Osteoblast (primary cell): ENCODE measurements around the gene ACVR2B. TPM values are rescaled to one million over a fixed set of nuclear protein-coding genes. Genes with fewer than 3 reads are reported as not detected.
A peak's percentile ranks its signal among the peaks of the same experiment; 100 is the strongest.

Experiments
- DNase-seq: peaks from one replicate; pipeline ENCODE4 v3.0.0; 2011; ENCODE audit warnings: low spot score, mixed read lengths; ENCODE audit not compliant: insufficient read length; ENCODE audit errors: missing footprints
- H2AFZ ChIP-seq: 2 replicates; pipeline ENCODE4 v1.6.0; 2011; ENCODE audit warnings: mild to moderate bottlenecking, low read length
- H3K27ac ChIP-seq: 2 replicates; pipeline ENCODE4 v1.5.1; 2011; ENCODE audit warnings: mild to moderate bottlenecking, low read depth, low read length, moderate library complexity
- H3K27me3 ChIP-seq: 2 replicates; pipeline ENCODE4 v1.6.0; 2012; ENCODE audit warnings: mild to moderate bottlenecking, control low read depth, inconsistent platforms, low read length, moderate library complexity; ENCODE audit not compliant: insufficient read depth
- H3K36me3 ChIP-seq: 2 replicates; pipeline ENCODE4 v1.5.1; 2011; ENCODE audit warnings: mild to moderate bottlenecking, low read length, control low read depth, moderate library complexity; ENCODE audit not compliant: insufficient read depth
- H3K4me1 ChIP-seq: 2 replicates; pipeline ENCODE4 v1.5.1; 2011; ENCODE audit warnings: mild to moderate bottlenecking, low read length, control low read depth, moderate library complexity; ENCODE audit not compliant: insufficient read depth
- H3K4me2 ChIP-seq: 2 replicates; pipeline ENCODE4 v1.6.0; 2011; ENCODE audit warnings: mild to moderate bottlenecking, low read length; ENCODE audit not compliant: insufficient read depth
- H3K4me3 ChIP-seq: fragments of 200-600 bp; sonication (generic); 3 replicates; pipeline ENCODE4 v1.5.1; 2012; ENCODE audit warnings: mild to moderate bottlenecking, low read length, inconsistent platforms; ENCODE audit not compliant: insufficient read depth
- H3K79me2 ChIP-seq: 2 replicates; pipeline ENCODE4 v1.6.0; 2012; ENCODE audit warnings: mild to moderate bottlenecking, low read length, control low read depth, inconsistent platforms; ENCODE audit not compliant: insufficient read depth
- H3K9me3 ChIP-seq: 2 replicates; pipeline ENCODE4 v1.5.1; 2011; ENCODE audit warnings: low read depth, low read length, control low read depth
- H4K20me1 ChIP-seq: 2 replicates; pipeline ENCODE4 v1.6.0; 2012; ENCODE audit warnings: mild to moderate bottlenecking, low read length, control low read depth; ENCODE audit not compliant: insufficient read depth
- CTCF ChIP-seq: IDR thresholded peaks from 2 replicates; pipeline ENCODE4 v1.5.1; 2011; ENCODE audit warnings: mild to moderate bottlenecking, low read depth, low read length, moderate library complexity; ENCODE audit errors: extremely low read depth
- total RNA-seq: library from RNA; depleted of rRNA; stranded (reverse); fragments of >200 nt; gene quantifications from 2 replicates; pipeline ENCODE4 v1.2.3, GENCODE V29; 2012

ACVR2B gene
- total RNA-seq, 1 donor = 3.6 TPM

- Histone ChIP-seq H3K4me2 (peak overlapping the region; percentile 90), H3K4me1 (peaks cover 20% of the 10 kb centered on the region), H2AFZ (no peak overlapping the region), H3K4me3 (peak overlapping the region; percentile 75), H3K36me3 (no peaks in the 10 kb centered on the region), H3K79me2 (peaks cover 4% of the 10 kb centered on the region), H3K27me3 (no peaks in the 10 kb centered on the region), H4K20me1 (peaks cover 8% of the 10 kb centered on the region), H3K27ac (no peak overlapping the region), H3K9me3 (no peaks in the 10 kb centered on the region)
- DNase-seq = peak; percentile 91
- TF ChIP-seq CTCF = no peak
Observed at GRCh38 chr3:38454178-38454883, 641 bp downstream of the ACVR2B start.

- Histone ChIP-seq H3K4me3 (peak overlapping the region; percentile 75), H3K79me2 (peaks cover 6% of the 10 kb centered on the region), H3K27ac (no peak overlapping the region), H3K4me2 (peak overlapping the region; percentile 90), H2AFZ (peak overlapping the region; percentile 73), H3K4me1 (peaks cover 23% of the 10 kb centered on the region), H3K36me3 (no peaks in the 10 kb centered on the region), H4K20me1 (peaks cover 8% of the 10 kb centered on the region), H3K9me3 (no peaks in the 10 kb centered on the region), H3K27me3 (no peaks in the 10 kb centered on the region)
- TF ChIP-seq CTCF = no peak
- DNase-seq = peak; percentile 94
Observed at GRCh38 chr3:38454884-38455638, 1.4 kb downstream of the ACVR2B start.

- Histone ChIP-seq H3K79me2 (peaks cover 6% of the 10 kb centered on the region), H4K20me1 (peaks cover 8% of the 10 kb centered on the region), H3K4me3 (peak overlapping the region; percentile 75), H3K27me3 (no peaks in the 10 kb centered on the region), H3K4me2 (peak overlapping the region; percentile 90), H3K27ac (no peak overlapping the region), H3K36me3 (no peaks in the 10 kb centered on the region), H2AFZ (peak overlapping the region; percentile 73), H3K9me3 (no peaks in the 10 kb centered on the region), H3K4me1 (peaks cover 23% of the 10 kb centered on the region)
- TF ChIP-seq CTCF = no peak
- DNase-seq = peak; percentile 91
Observed at GRCh38 chr3:38455639-38456430, 2.1 kb downstream of the ACVR2B start.
